Neuron (in vitro differentiated cells): ENCODE data around the gene ELL2.
"Not testable (repeated sequence)": the region's sequence is repeated elsewhere in the genome, so short reads cannot be mapped to it uniquely, and the experiment has no call there.

ENCODE experiments used
- H2AFZ ChIP-seq: one replicate; pipeline ENCODE4 v1.6.1; 2013; ENCODE audit warnings: low read depth, mild to moderate bottlenecking, inconsistent platforms, low read length, moderate library complexity
- H3K27me3 ChIP-seq: one replicate; pipeline ENCODE4 v1.6.1; 2013; ENCODE audit warnings: low read length; ENCODE audit not compliant: insufficient read depth
- H3K36me3 ChIP-seq: one replicate; pipeline ENCODE4 v1.6.1; 2013; ENCODE audit warnings: low read length; ENCODE audit not compliant: insufficient read depth
- H3K4me1 ChIP-seq: one replicate; pipeline ENCODE4 v1.6.1; 2013; ENCODE audit warnings: low read length; ENCODE audit not compliant: insufficient read depth
- H3K4me3 ChIP-seq: 2 replicates; pipeline ENCODE4 v1.5.1; 2013; ENCODE audit warnings: mild to moderate bottlenecking, low read length, moderate library complexity
- H3K9me3 ChIP-seq: one replicate; pipeline ENCODE4 v1.6.1; 2013; ENCODE audit warnings: low read length

Gene ELL2

DNA sequence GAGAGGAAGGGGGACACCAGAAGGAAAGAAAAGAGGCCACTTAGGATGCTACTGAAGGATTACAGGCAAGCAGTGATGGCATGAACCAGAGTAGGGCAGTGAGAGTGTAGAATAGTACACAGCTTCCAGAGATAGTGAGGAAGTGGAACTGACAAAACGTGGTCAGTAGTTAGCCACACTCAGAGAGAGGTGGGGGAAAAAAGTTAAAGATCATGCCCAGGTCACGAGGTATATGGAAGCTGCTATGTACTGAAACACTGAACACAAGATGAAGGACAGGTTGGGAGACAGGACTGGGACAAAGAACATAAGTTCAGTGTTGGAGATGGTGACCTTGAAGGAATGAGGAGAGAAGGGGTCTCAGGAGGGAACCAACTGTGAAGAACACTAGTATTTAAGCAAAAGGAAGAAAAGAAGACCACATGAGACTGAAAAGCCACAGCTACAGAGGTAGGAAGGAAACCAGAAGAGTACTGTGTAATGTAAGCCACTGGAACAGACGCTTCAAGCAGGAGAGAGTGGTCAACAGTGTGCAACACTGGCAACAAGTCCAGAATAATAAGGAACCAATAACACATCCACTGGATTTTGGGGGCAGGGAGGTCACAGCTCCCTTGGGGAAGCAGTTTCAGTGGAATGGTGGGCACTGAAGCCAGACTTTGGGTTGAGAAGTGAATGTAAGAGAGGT lies 45.5 kb downstream of the ELL2 start:
- peaks cover 2% of the 10 kb centered on the region for H3K36me3 ChIP-seq
- H3K4me3 ChIP-seq: no peak overlapping the region
- H3K9me3 ChIP-seq: no peaks in the 10 kb centered on the region
- H3K4me1 ChIP-seq: peaks cover 15% of the 10 kb centered on the region
- H3K27me3 ChIP-seq: no peaks in the 10 kb centered on the region
- no peak overlapping the region for H2AFZ ChIP-seq

DNA sequence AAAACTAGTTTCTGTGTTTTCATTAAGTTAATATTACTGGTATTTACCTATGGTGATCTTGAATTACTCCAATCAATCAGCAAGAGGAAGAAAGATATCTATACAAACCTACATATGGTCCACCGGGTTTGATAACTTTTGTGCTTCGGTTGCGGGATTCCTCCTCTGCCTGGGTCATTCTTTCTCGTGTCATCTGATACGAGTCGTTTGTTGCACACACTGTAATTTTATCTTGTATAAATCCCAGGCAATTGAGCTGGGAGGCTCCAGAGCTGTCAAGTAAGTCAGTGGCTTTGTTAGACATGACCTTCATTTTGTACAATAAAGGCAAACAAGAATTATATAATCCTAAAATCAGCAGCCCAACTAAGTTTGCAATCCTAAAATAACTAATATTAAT lies 48.0 kb downstream of the ELL2 start:
- H2AFZ ChIP-seq: no peak overlapping the region
- no peak overlapping the region for H3K4me3 ChIP-seq
- peaks cover 2% of the 10 kb centered on the region for H3K36me3 ChIP-seq
- H3K27me3 ChIP-seq: no peaks in the 10 kb centered on the region
- no peaks in the 10 kb centered on the region for H3K9me3 ChIP-seq
- peaks cover 15% of the 10 kb centered on the region for H3K4me1 ChIP-seq

DNA sequence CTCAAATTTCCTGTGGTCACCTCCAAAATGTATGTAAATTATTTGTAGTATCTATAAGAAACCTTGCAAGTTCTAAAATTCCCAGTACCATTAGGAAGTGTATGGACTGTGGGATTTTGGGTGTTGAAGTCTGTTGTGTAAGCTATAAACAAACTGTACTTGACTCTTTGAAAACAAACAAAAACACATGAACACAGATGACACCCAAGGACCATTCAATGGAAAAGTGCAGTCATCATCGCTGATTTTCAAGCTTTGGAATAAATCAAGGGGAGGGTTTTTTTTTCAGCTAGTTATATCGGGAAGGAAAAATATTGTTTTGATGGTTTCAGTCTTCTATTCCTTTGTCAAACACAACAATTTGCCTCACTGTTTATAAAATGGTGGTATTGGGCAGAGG lies 49.6 kb downstream of the ELL2 start:
- Histone ChIP-seq H3K9me3 (no peaks in the 10 kb centered on the region), H3K36me3 (peaks cover 2% of the 10 kb centered on the region), H3K4me1 (peaks cover 9% of the 10 kb centered on the region), H3K27me3 (no peaks in the 10 kb centered on the region), H2AFZ (no peak overlapping the region), H3K4me3 (no peak overlapping the region)

DNA sequence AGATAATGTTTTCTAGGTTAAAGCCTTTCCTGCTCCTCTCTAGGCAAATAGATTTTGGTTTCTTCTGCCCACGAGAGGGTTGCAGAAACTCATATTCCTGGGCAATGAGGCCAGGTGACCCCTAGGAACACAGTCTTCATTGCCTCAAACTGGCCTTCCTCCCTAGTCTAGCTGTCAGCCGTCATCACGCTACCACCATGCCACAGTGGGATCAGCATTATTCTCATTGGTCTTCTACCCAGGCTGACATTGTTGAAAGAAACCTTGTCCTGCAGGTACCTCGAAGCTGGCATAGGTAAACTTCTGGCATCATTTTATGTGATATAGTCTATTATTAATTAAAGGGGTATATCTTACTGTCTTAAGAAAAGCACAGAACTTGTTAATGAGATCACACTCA lies 51.1 kb downstream of the ELL2 start:
- Histone ChIP-seq H3K4me3 (no peak overlapping the region), H3K4me1 (no peaks in the 10 kb centered on the region), H2AFZ (no peak overlapping the region), H3K27me3 (no peaks in the 10 kb centered on the region), H3K9me3 (no peaks in the 10 kb centered on the region), H3K36me3 (peaks cover 2% of the 10 kb centered on the region)

DNA sequence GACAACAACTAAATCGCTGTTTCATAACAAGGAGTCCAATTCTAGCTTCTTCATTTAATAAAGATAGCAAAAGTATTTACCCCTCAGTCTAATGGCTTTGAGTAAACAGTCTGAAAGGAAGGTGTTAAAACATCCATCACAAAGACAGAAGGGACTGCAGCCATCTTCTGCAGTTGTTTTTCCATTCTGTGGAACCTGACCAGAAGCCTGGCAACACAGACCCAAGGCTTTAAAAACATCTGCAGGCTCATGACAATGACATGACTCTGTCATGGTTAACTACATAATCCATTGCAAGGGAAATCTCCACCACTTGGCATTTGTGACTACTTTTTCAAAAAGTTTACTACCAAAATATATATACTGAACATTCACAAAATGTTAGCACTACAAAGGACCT lies 51.9 kb downstream of the ELL2 start:
- Histone ChIP-seq H3K27me3 (no peaks in the 10 kb centered on the region), H3K36me3 (peaks cover 2% of the 10 kb centered on the region), H2AFZ (no peak overlapping the region), H3K4me3 (no peak overlapping the region), H3K4me1 (no peaks in the 10 kb centered on the region), H3K9me3 (peaks cover 2% of the 10 kb centered on the region)

DNA sequence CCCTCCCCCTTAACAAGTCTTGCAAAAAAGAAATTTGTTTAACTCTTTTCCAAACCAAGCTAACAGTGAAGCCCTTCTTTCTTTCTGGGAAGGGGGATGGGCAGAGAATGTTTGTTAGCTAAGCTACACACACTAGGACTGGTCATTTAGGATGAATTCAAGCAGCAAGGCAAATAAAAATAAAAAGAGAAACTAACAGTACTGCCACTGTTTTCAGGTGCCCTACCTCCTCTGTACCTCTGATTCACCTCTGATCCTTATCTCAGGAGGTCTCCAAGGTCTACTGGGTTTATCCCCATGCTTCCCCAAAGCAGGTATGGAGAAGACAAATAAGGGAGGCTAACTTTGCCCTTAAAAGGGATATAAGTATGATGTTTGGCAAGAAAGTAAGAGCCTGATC lies 52.9 kb downstream of the ELL2 start:
- H3K4me3 ChIP-seq: no peak overlapping the region
- peaks cover 3% of the 10 kb centered on the region for H3K9me3 ChIP-seq
- no peaks in the 10 kb centered on the region for H3K27me3 ChIP-seq
- no peak overlapping the region for H2AFZ ChIP-seq
- H3K4me1 ChIP-seq: no peaks in the 10 kb centered on the region
- peaks cover 2% of the 10 kb centered on the region for H3K36me3 ChIP-seq

DNA sequence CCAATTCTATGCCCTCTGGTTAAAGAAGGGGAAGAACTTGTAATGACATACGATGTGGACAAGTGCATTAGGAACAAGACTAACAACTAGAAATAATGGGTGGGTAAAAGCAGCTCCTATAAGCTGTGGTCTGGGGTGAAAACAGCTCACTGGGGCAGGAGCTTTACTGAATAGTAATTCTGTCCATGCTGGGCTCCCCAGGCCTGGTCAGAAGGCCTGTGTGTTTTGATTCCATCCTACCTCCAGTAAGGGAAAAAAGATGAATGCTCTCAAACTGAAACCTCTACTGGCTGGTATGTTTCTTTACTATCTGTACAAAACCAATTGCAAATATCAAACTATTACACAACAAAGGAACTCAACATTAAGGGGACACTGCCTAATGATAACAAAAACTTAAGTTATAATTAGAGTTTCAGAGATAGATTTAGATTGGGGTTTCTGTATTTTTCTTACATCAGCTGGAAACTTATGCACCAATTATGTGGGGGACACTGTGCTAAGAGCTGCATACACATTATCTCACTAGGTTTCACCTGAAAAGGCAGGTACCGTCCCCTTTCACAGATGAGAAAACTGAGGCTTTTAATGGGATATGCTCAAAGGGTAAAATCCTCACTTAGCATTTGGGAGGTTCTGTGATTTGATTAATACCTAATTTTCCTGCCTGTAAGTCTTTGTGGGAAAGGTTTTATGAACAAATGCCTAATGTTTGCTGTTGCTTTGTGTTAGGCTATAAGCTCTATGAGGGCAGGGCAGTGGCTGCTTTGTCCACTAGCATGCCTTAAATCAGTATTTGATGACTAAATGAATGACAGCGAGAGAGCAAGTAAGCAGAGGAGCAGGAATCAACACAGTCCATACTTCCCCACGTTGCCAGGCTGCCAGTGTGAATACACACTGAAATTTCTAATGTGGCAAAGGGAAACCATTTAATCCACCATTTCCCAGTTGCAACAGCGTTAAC lies 53.6 kb downstream of the ELL2 start:
- Histone ChIP-seq H3K9me3 (peaks cover 3% of the 10 kb centered on the region), H3K4me1 (no peaks in the 10 kb centered on the region), H3K4me3 (no peak overlapping the region), H2AFZ (no peak overlapping the region), H3K27me3 (no peaks in the 10 kb centered on the region), H3K36me3 (peaks cover 2% of the 10 kb centered on the region)

DNA sequence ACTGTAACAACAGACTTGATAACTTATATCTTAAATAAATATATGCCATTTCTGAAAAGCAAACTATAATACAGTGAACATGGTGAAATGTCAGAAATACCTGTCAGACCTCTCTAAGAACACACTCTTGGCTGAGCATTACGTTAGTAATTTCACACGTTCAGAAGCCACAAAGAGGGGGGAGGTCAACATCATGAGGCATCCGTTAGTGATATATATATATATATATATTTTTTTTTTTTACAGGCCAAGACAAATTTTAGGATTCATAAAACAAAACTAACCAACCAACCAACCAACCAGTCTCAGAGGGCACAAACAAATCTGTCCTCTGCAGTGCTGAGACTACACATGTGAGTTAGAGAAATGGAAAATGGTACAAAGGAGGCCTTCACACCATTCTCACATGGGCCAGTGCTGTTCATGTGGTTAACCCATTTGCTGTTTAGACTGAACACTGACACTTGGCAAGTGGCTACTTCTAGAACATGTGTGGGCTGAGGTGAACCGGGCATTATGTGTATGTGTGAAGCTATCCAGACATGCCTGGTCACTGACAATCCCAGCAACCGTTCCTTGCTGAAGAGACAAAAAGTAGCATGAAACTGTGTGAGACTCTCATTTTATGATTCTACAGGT lies 54.5 kb downstream of the ELL2 start:
- Histone ChIP-seq H2AFZ (no peak overlapping the region), H3K9me3 (peaks cover 3% of the 10 kb centered on the region), H3K27me3 (no peaks in the 10 kb centered on the region), H3K36me3 (no peaks in the 10 kb centered on the region), H3K4me3 (no peak overlapping the region), H3K4me1 (no peaks in the 10 kb centered on the region)

DNA sequence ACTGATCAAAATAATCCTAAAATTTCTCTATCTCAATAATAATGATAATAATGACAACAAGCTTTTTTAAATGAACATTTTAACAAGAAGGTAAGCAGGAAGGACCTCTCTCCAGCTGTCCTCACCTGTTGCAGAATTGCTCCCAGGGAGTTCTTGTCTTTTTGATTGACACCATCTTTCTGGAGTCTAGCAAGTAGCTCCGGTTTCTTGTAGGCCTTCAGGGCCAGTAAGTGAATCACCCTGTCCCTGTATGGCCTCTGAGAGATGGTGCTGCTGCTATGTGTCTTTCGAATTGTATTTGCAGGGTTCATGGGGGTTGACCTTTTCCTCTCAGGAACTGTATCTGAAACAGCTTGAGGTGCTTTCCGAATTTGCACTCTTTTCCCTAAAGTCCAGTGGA lies 55.3 kb downstream of the ELL2 start:
- H3K4me1 ChIP-seq, H3K27me3 ChIP-seq, H2AFZ ChIP-seq, H3K4me3 ChIP-seq, H3K9me3 ChIP-seq, H3K36me3 ChIP-seq: not testable (repeated sequence)

DNA sequence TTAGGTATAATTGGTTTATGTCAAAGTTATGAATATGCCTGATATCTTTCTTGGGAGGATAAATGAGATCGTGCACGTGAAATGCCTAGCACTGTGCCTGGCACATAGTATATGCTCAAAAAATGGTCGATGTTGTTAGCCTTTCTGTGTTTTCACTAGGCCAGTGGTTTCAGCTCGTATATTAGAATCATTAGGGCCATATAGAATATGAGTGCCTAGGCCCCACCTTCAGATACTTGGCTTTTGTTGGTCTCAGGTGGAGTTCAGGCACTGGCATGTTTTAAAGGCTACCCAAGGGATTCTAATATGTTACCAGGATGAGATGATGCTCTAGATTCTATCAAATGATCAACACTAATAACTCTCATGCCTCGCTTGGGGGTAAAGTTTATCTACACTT lies 56.8 kb downstream of the ELL2 start:
- Histone ChIP-seq H3K36me3 (no peaks in the 10 kb centered on the region), H3K27me3 (no peaks in the 10 kb centered on the region), H3K9me3 (peaks cover 3% of the 10 kb centered on the region), H2AFZ (no peak overlapping the region), H3K4me3 (no peak overlapping the region), H3K4me1 (no peaks in the 10 kb centered on the region)

DNA sequence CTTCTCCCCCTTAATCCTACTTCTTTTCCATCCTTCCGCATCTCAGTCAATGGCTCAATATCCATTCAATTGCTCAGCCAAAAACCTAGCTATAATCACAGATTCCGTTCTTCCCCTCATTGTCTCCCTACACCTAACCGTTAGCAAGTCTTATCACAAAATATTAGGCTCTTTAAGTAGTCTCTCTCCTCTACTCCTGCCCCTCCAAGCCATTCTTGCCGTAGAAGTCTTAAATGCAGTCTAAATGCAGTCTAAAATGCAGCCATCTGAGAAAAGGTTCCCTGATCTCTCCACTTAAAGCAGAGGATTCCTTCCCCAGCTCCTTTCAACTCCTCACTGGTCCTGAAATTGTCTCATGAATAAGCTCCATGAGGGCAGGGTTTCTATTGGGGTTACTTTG lies 57.8 kb downstream of the ELL2 start:
- peaks cover 3% of the 10 kb centered on the region for H3K9me3 ChIP-seq
- no peaks in the 10 kb centered on the region for H3K4me1 ChIP-seq
- no peak overlapping the region for H3K4me3 ChIP-seq
- no peaks in the 10 kb centered on the region for H3K27me3 ChIP-seq
- no peaks in the 10 kb centered on the region for H3K36me3 ChIP-seq
- no peak overlapping the region for H2AFZ ChIP-seq

DNA sequence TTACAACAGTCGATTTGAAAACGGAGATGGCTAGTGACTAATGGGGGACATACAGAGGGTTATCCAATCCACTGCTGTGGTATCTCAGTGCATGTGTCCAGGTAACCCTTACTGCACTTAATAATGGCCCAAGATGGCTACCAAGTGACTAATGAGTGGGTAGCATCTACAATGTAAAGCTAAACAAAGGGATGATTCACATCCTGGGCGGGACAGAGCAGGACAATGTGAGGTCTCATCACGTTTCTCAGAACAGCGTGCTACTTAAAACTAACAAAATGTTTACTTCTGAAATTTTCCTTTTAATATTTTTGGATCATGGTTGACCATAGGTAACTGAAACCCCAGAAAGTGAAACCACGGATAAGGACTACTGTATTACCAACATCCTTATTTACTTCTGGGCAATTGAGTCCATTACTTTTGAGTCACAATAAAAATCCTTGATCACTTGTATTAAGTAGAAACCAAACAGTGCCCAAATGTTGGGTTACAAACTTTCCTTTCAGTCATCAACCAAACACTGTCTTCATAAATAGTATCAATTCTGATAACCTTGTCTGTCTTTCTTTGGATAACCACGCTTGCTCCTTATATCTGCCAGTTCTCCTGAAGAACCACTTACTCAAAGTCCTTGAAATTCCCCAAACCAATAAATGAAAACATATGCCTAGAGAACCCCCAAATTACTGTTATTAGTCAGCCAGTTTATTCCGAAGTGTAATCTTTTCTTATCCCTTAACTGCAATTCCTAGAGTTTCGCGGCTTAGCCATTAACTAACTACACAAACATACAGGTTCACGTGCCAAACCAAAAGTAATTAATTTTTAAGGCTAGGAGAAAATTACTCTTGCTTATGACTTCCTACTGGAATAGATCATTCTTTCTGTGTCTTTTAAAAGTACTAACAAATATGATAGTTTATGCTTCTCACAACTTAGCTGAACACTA lies 59.7 kb downstream of the ELL2 start:
- H2AFZ ChIP-seq: no peak overlapping the region
- H3K27me3 ChIP-seq: no peaks in the 10 kb centered on the region
- no peaks in the 10 kb centered on the region for H3K36me3 ChIP-seq
- peaks cover 2% of the 10 kb centered on the region for H3K4me1 ChIP-seq
- no peak overlapping the region for H3K4me3 ChIP-seq
- H3K9me3 ChIP-seq: peaks cover 3% of the 10 kb centered on the region
